GM23248 (cell line): ENCODE results near the gene RABGAP1L. TPM values are rescaled to one million over a fixed set of nuclear protein-coding genes. Genes with fewer than 3 reads are reported as not detected.

ENCODE experiments used
- DNase-seq: peaks from one replicate; pipeline ENCODE4 v3.0.0-alpha.2; 2015
- H2AFZ ChIP-seq: fragments of 200-600 bp; sonication (generic); 2 replicates; pipeline ENCODE4 v1.6.1; 2016; ENCODE audit warnings: antibody characterized with exemption
- H3F3A ChIP-seq: fragments of 200-600 bp; sonication (generic); 2 replicates; pipeline ENCODE4 v1.6.1; 2016; ENCODE audit warnings: mild to moderate bottlenecking, antibody characterized with exemption, mixed run types; ENCODE audit not compliant: insufficient read depth
- H3K27ac ChIP-seq: fragments of 200-600 bp; sonication (generic); 2 replicates; pipeline ENCODE4 v1.5.1; 2016; ENCODE audit warnings: mild to moderate bottlenecking
- H3K27me3 ChIP-seq: fragments of 200-600 bp; sonication (generic); replicated peaks from 2 replicates; pipeline ENCODE4 v1.6.1; 2016; ENCODE audit warnings: mild to moderate bottlenecking; ENCODE audit not compliant: insufficient read depth
- H3K36me3 ChIP-seq: fragments of 200-600 bp; sonication (generic); 2 replicates; pipeline ENCODE4 v1.6.1; 2016; ENCODE audit warnings: low read depth, mild to moderate bottlenecking
- H3K4me1 ChIP-seq: fragments of 200-600 bp; sonication (generic); 2 replicates; pipeline ENCODE4 v1.6.1; 2016; ENCODE audit warnings: mild to moderate bottlenecking; ENCODE audit not compliant: insufficient read depth
- H3K4me2 ChIP-seq: fragments of 200-600 bp; sonication (generic); one replicate; pipeline ENCODE4 v1.6.1; 2016; ENCODE audit warnings: mild to moderate bottlenecking; ENCODE audit not compliant: unreplicated experiment
- H3K4me3 ChIP-seq: fragments of 200-600 bp; sonication (generic); 2 replicates; pipeline ENCODE4 v1.5.1; 2016; ENCODE audit warnings: mild to moderate bottlenecking
- H3K79me2 ChIP-seq: fragments of 200-600 bp; sonication (generic); 2 replicates; pipeline ENCODE4 v1.6.1; 2016; ENCODE audit warnings: mild to moderate bottlenecking; ENCODE audit not compliant: insufficient read depth
- H3K9ac ChIP-seq: fragments of 200-600 bp; sonication (generic); 2 replicates; pipeline ENCODE4 v1.6.1; 2016; ENCODE audit warnings: mild to moderate bottlenecking
- H3K9me2 ChIP-seq: fragments of 200-600 bp; sonication (generic); 2 replicates; pipeline ENCODE4 v1.6.1; 2016; ENCODE audit warnings: mixed run types, mild to moderate bottlenecking, moderate library complexity; ENCODE audit not compliant: insufficient read depth
- H3K9me3 ChIP-seq: fragments of 200-600 bp; sonication (generic); one replicate; pipeline ENCODE4 v1.6.1; 2017; ENCODE audit warnings: low read depth
- H4K20me1 ChIP-seq: fragments of 200-600 bp; sonication (generic); 2 replicates; pipeline ENCODE4 v1.6.0; 2016; ENCODE audit not compliant: insufficient read depth
- EZH2 ChIP-seq: fragments of 200-600 bp; sonication (generic); IDR thresholded peaks from 2 replicates; pipeline ENCODE4 v1.6.1; 2018; ENCODE audit warnings: antibody characterized with exemption, mild to moderate bottlenecking; ENCODE audit not compliant: insufficient read depth, poor library complexity, severe bottlenecking
- EZH2phosphoT487 ChIP-seq: fragments of 200-600 bp; sonication (generic); IDR thresholded peaks from 2 replicates; pipeline ENCODE4 v1.6.1; 2018; ENCODE audit warnings: antibody characterized with exemption, moderate library complexity, mild to moderate bottlenecking, low read depth; ENCODE audit not compliant: insufficient read depth
- WGBS, 2 experiments: methylation state at CpG; one replicate each; pipeline ENCODE4 v1.1.6; 2015 to 2017; ENCODE audit warnings: low lambda C conversion rate in 2 of 2, low coverage in 1 of 2; ENCODE audit errors: missing lambda C conversion rate in 2 of 2; 5-methylcytosine and 5-hydroxymethylcytosine counted together
- in situ Hi-C: fragments of 300-500 bp; cut with MboI; formaldehyde crosslinking; loops from 2 replicates; pipeline ENCODE4 v1.15.0; 2020
- polyA plus RNA-seq: library from polyadenylated mRNA; unstranded; fragments of >200 nt; fragmentation: Nextera tagmentation; extraction: Ambion mirVana; gene quantifications from 2 replicates; pipeline ENCODE4 v1.2.1, GENCODE V29; 2016
- total RNA-seq: library from RNA; depleted of rRNA; stranded (reverse); fragments of >200 nt; shearing (Covaris generic); gene quantifications from 2 replicates; pipeline ENCODE4 v1.2.3, GENCODE V29; 2014

Gene RABGAP1L
- total and polyA plus RNA-seq, 2 experiments from 2014 or later = 13.7 to 21.6 TPM

- no peaks in the 10 kb centered on the region for H3F3A ChIP-seq
Observed at GRCh38 chr1:174753131-174753530, 593.8 kb downstream of the RABGAP1L start.

GRCh38 chr1:174761335-174761734, 602.0 kb downstream of the RABGAP1L start:
- H3K27me3 ChIP-seq = no peaks in the 10 kb centered on the region
- TF ChIP-seq EZH2 (no peak), EZH2phosphoT487 (no peak)
- no peak overlapping the region for H2AFZ ChIP-seq
- in situ Hi-C loops = loop anchor here (25.0 kb wide), 1 partner anchor 376 kb away; no protein-coding TSS in a partner anchor
- no peak overlapping the region for H3K27ac ChIP-seq
- H3F3A ChIP-seq = no peaks in the 10 kb centered on the region
- no peak overlapping the region for H3K9ac ChIP-seq
- H3K4me2 ChIP-seq = no peak overlapping the region
- DNase-seq = no peak
- H3K36me3 ChIP-seq = no peaks in the 10 kb centered on the region
- H3K9me3 ChIP-seq = no peaks in the 10 kb centered on the region
- no peaks in the 10 kb centered on the region for H3K4me1 ChIP-seq
- WGBS, 2 experiments = 86 to 91% methylated on average over 12 to 19 of the region's 19 CpGs
- H3K79me2 ChIP-seq = no peaks in the 10 kb centered on the region
- H3K4me3 ChIP-seq = no peak overlapping the region
- no peaks in the 10 kb centered on the region for H4K20me1 ChIP-seq
- no peaks in the 10 kb centered on the region for H3K9me2 ChIP-seq

More at GRCh38 chr1:174753131-174753530, 593.8 kb downstream of the RABGAP1L start:
- no peaks in the 10 kb centered on the region for H3K9me3 ChIP-seq
- H3K4me2 ChIP-seq = no peak overlapping the region
- no peak overlapping the region for H2AFZ ChIP-seq
- no peak overlapping the region for H3K27ac ChIP-seq
- 63 to 89% methylated on average over 1 of the region's 1 CpG for WGBS, 2 experiments
- in situ Hi-C loops = loop anchor here (25.0 kb wide), 1 partner anchor 384 kb away; no protein-coding TSS in a partner anchor
- H3K79me2 ChIP-seq = no peaks in the 10 kb centered on the region
- H3K9ac ChIP-seq = no peak overlapping the region
- TF ChIP-seq EZH2phosphoT487 (no peak), EZH2 (no peak)
- no peaks in the 10 kb centered on the region for H3K27me3 ChIP-seq
- H3K36me3 ChIP-seq = no peaks in the 10 kb centered on the region
- no peak overlapping the region for H3K4me3 ChIP-seq
- H4K20me1 ChIP-seq = no peaks in the 10 kb centered on the region
- no peak for DNase-seq
- H3K4me1 ChIP-seq = no peaks in the 10 kb centered on the region
- no peaks in the 10 kb centered on the region for H3K9me2 ChIP-seq

GRCh38 chr1:174761901-174762585, 602.7 kb downstream of the RABGAP1L start:
- in situ Hi-C loops = loop anchor here (25.0 kb wide), 1 partner anchor 375 kb away; no protein-coding TSS in a partner anchor
- no peaks in the 10 kb centered on the region for H3K36me3 ChIP-seq
- H3K27me3 ChIP-seq = no peaks in the 10 kb centered on the region
- H3K27ac ChIP-seq = no peak overlapping the region
- no peaks in the 10 kb centered on the region for H4K20me1 ChIP-seq
- no peak overlapping the region for H3K4me2 ChIP-seq
- no peak overlapping the region for H3K9ac ChIP-seq
- no peaks in the 10 kb centered on the region for H3K4me1 ChIP-seq
- H3K9me3 ChIP-seq = no peaks in the 10 kb centered on the region
- H3K9me2 ChIP-seq = no peaks in the 10 kb centered on the region
- no peak for DNase-seq
- H3K4me3 ChIP-seq = no peak overlapping the region
- H2AFZ ChIP-seq = no peak overlapping the region
- no peaks in the 10 kb centered on the region for H3F3A ChIP-seq
- TF ChIP-seq EZH2phosphoT487 (no peak), EZH2 (no peak)
- no peaks in the 10 kb centered on the region for H3K79me2 ChIP-seq
- WGBS, 2 experiments = 94 to 97% methylated on average over 4 of the region's 4 CpGs

GRCh38 chr1:174764191-174764590, 604.9 kb downstream of the RABGAP1L start:
- H3K4me3 ChIP-seq = no peak overlapping the region
- H3K36me3 ChIP-seq = no peaks in the 10 kb centered on the region
- no peak for DNase-seq
- H3K27me3 ChIP-seq = no peaks in the 10 kb centered on the region
- no peak for TF ChIP-seq EZH2
- no peak for TF ChIP-seq EZH2phosphoT487
- H3K27ac ChIP-seq = no peak overlapping the region
- no peaks in the 10 kb centered on the region for H3K9me2 ChIP-seq
- WGBS, 2 experiments = 12 to 16% methylated on average over 2 of the region's 2 CpGs
- H2AFZ ChIP-seq = no peak overlapping the region
- no peaks in the 10 kb centered on the region for H3K9me3 ChIP-seq
- in situ Hi-C loops = loop anchor here (25.0 kb wide), 1 partner anchor 373 kb away; no protein-coding TSS in a partner anchor
- H4K20me1 ChIP-seq = no peaks in the 10 kb centered on the region
- H3K4me2 ChIP-seq = no peak overlapping the region
- H3K4me1 ChIP-seq = no peaks in the 10 kb centered on the region
- no peaks in the 10 kb centered on the region for H3F3A ChIP-seq
- no peak overlapping the region for H3K9ac ChIP-seq
- no peaks in the 10 kb centered on the region for H3K79me2 ChIP-seq
